GM10266 (cell line): Measurements from ENCODE around the gene IGSF21.

Experiments
- DNase-seq: peaks from one replicate; pipeline ENCODE4 v3.0.0; 2012; ENCODE audit errors: extremely low spot score
- TF ChIP-seq, protein P1 (sequence below): IDR thresholded peaks from 2 replicates; pipeline ENCODE4 v1.5.1; 2012; ENCODE audit warnings: mild to moderate bottlenecking, low read depth; ENCODE audit not compliant: control insufficient read depth, insufficient read depth; ENCODE audit errors: missing control alignments

Gene IGSF21

DNA sequence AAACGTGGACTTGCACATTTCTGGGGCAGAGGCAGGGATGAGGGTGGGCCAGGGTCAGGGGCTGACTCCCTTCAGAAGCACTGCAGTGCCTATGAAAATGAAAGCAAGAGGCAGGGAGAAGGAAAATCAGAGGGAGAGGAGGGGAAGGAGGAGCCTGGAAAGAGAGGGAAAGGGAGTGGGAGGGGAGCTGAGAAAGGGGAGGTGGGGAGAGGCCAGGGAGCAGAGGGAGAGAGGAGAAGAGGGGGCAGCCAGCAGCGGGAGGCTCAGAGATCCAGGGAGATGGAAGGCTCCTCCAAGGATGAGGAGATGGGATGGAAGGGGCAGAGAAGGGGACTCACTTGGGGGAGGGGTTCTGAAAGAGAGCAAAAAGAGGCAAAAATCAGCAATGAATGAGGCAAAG is 276.9 kb downstream of the IGSF21 start:
- TF ChIP-seq, protein P1, sequence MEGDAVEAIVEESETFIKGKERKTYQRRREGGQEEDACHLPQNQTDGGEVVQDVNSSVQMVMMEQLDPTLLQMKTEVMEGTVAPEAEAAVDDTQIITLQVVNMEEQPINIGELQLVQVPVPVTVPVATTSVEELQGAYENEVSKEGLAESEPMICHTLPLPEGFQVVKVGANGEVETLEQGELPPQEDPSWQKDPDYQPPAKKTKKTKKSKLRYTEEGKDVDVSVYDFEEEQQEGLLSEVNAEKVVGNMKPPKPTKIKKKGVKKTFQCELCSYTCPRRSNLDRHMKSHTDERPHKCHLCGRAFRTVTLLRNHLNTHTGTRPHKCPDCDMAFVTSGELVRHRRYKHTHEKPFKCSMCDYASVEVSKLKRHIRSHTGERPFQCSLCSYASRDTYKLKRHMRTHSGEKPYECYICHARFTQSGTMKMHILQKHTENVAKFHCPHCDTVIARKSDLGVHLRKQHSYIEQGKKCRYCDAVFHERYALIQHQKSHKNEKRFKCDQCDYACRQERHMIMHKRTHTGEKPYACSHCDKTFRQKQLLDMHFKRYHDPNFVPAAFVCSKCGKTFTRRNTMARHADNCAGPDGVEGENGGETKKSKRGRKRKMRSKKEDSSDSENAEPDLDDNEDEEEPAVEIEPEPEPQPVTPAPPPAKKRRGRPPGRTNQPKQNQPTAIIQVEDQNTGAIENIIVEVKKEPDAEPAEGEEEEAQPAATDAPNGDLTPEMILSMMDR, result no peak
- no peak for DNase-seq

GRCh38 chr1:18385239-18385790 is 277.7 kb downstream of the IGSF21 start:
- no peak for DNase-seq
- TF ChIP-seq, protein P1, result no peak

DNA sequence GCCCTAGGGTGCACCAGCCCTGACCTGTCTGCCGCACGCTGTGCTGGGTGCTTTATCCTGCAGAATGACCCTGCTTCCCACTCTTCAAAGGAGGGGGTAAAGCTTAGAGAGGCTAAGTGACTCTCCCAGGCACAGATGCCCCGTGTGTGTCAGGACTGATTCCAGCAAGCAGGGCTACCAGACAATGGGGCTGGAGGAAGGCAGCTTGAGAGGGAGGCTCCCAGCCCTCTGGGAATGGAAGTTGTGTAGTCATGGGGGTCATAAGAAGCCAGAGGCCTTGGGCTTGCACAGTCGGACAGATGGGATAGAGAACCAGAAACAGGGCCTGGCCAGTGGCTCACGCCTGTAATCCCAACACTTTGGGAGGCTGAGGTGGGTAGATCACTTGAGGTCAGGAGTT is 279.0 kb downstream of the IGSF21 start:
- TF ChIP-seq, protein P1, result no peak
- DNase-seq, result no peak

- TF ChIP-seq, protein P1, result no peak
- DNase-seq, result no peak
These were observed 279.7 kb downstream of the IGSF21 start for GRCh38 chr1:18387307-18387706.

- no peak for DNase-seq
- TF ChIP-seq, protein P1, result no peak
These were observed 283.4 kb downstream of the IGSF21 start for GRCh38 chr1:18390953-18391352.

- no peak for DNase-seq
- TF ChIP-seq, protein P1, result no peak
These were observed 287.1 kb downstream of the IGSF21 start for GRCh38 chr1:18394563-18395156.

DNA sequence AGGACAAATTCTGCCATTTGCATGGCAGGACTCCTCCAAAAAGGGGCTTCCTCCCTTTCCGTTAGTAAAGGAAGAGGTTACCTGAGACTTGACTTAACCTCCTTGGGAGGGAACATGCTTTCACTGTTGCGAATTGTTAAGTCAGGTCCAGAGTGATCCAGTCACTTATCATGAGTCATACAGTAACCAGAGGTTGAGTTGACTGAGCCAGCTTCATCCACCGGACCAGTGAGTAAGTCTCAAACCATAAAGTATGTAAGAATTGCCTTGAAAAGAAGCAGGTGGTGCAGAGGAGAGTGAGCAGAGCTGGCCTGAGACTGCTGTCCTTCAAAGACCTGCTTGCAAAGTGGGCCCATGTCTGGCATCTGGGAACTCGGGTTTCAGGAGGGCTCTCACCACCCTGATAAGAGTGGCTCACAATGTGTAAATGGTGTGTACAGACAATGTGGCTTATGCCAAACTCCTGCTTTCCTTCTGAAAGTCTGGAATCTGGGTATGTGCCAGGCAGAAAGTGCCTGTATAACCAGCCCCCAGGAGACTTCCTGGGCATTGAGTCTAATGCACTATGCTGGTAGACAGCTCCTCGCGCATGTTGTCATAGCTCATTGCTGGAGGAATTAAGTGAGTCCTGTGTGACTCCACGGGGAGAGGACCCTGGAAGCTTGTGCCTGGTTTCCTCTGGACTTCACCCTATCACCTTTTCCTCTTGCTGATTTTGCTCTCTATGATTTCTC is 288.8 kb downstream of the IGSF21 start:
- no peak for DNase-seq
- TF ChIP-seq, protein P1, result no peak
